ENCODE data around the gene HTT.

- no peak for TF ChIP-seq POLR2A (IDR thresholded peaks at IDR 0.05)
- TF ChIP-seq, protein P1, sequence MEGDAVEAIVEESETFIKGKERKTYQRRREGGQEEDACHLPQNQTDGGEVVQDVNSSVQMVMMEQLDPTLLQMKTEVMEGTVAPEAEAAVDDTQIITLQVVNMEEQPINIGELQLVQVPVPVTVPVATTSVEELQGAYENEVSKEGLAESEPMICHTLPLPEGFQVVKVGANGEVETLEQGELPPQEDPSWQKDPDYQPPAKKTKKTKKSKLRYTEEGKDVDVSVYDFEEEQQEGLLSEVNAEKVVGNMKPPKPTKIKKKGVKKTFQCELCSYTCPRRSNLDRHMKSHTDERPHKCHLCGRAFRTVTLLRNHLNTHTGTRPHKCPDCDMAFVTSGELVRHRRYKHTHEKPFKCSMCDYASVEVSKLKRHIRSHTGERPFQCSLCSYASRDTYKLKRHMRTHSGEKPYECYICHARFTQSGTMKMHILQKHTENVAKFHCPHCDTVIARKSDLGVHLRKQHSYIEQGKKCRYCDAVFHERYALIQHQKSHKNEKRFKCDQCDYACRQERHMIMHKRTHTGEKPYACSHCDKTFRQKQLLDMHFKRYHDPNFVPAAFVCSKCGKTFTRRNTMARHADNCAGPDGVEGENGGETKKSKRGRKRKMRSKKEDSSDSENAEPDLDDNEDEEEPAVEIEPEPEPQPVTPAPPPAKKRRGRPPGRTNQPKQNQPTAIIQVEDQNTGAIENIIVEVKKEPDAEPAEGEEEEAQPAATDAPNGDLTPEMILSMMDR (IDR thresholded peaks at IDR 0.05): no peak
Measured at GRCh38 chr4:3252480-3252828, 178.0 kb downstream of the HTT start.

All from adrenal gland (tissue), 5 donors.